ENCODE results near the gene ALB.

DNA sequence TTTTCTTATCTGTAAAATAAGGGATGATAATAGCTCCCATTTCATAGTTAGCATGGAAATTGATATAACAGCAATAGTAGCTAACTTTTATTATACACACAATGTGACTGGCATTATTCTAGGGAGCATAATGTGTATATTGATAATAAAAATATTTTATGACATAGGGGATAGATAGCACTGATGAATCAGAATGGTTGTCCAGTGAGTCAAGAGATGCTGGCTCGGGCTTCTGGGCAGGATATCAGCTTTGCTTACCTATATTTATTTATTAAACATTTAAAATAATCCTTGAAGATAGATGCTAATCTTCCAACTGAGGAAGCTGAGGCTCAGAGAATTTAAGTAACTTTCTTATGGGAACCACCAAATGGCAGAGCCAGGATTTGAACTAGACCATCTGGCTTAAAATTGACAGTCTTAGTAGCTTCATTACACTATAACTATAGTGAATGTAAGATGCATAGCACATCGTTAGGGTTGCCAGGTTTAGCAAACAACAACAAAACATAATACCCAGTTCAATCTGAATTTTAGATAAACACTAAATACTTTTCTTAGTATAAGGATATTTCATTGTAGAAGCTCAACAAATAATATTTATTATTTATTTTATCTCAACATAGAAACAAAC is 34.6 kb downstream of the ALB start:
- TF ChIP-seq, protein P1, sequence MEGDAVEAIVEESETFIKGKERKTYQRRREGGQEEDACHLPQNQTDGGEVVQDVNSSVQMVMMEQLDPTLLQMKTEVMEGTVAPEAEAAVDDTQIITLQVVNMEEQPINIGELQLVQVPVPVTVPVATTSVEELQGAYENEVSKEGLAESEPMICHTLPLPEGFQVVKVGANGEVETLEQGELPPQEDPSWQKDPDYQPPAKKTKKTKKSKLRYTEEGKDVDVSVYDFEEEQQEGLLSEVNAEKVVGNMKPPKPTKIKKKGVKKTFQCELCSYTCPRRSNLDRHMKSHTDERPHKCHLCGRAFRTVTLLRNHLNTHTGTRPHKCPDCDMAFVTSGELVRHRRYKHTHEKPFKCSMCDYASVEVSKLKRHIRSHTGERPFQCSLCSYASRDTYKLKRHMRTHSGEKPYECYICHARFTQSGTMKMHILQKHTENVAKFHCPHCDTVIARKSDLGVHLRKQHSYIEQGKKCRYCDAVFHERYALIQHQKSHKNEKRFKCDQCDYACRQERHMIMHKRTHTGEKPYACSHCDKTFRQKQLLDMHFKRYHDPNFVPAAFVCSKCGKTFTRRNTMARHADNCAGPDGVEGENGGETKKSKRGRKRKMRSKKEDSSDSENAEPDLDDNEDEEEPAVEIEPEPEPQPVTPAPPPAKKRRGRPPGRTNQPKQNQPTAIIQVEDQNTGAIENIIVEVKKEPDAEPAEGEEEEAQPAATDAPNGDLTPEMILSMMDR (IDR thresholded peaks at IDR 0.05): no peak
- no peak for TF ChIP-seq POLR2A (IDR thresholded peaks at IDR 0.05)
